Stomach (tissue), 9 donors: Measurements from ENCODE around the gene EDARADD. TPM values are rescaled to one million over a fixed set of nuclear protein-coding genes. Genes with fewer than 3 reads are reported as not detected.
"Not testable (repeated sequence)": the region's sequence is repeated elsewhere in the genome, so short reads cannot be mapped to it uniquely, and the experiment has no call there.

Experiments
- DNase-seq, 2 donors: peaks; one replicate each; pipeline versions ENCODE4 v3.0.0 to v3.0.0-alpha.2; 2013 to 2019
- H3K27ac ChIP-seq, 5 donors: fragments of 200-600 bp in 4 of 5; sonication (generic) in 4 of 5; one replicate each; pipeline ENCODE4 v1.5.1; 2013 to 2019; ENCODE audit warnings: mild to moderate bottlenecking in 1 of 5, moderate library complexity in 1 of 5
- H3K27me3 ChIP-seq, 3 donors: fragments of 200-600 bp; sonication (generic); one replicate each; pipeline ENCODE4 v1.5.1; 2017 to 2019; ENCODE audit warnings: mixed run types in 1 of 3
- H3K36me3 ChIP-seq, 4 donors: fragments of 200-600 bp; sonication (generic); 1 replicate in 3 of 4; 2 replicates in 1 of 4; pipeline ENCODE4 v1.5.1; 2016 to 2019
- H3K4me1 ChIP-seq, 4 donors: fragments of 200-600 bp; sonication (generic); one replicate each; pipeline ENCODE4 v1.5.1; 2016 to 2019
- H3K4me3 ChIP-seq, 4 donors: fragments of 200-600 bp; sonication (generic) in 3 of 4; one replicate each; pipeline ENCODE4 v1.5.1; 2016 to 2019; ENCODE audit warnings: mild to moderate bottlenecking in 1 of 4
- H3K9me3 ChIP-seq, 4 donors: fragments of 200-600 bp; sonication (generic); one replicate each; pipeline ENCODE4 v1.5.1; 2016 to 2019
- EP300 ChIP-seq: sonication (generic); formaldehyde crosslinking; IDR thresholded peaks from one replicate; pipeline ENCODE4 v1.6.1; 2017; ENCODE audit warnings: antibody characterized with exemption
- POLR2A ChIP-seq, 4 donors: fragments of 450-650 bp; IDR thresholded peaks; one replicate each; pipeline ENCODE4 v1.6.1; 2016; ENCODE audit warnings: antibody characterized with exemption in 4 of 4, control low read depth in 2 of 4, mild to moderate bottlenecking in 1 of 4, moderate library complexity in 1 of 4
- POLR2AphosphoS5 ChIP-seq, 3 donors: sonication (generic); formaldehyde crosslinking; IDR thresholded peaks; one replicate each; pipeline ENCODE4 v1.6.1; 2016; ENCODE audit warnings: antibody characterized with exemption in 3 of 3
- WGBS, 5 donors: extraction: QIAGEN DNeasy Blood & Tissue Kit in 3 of 5; methylation state at CpG; one replicate each; pipeline versions ENCODE4 v1.1.5 to v1.1.7; 2013 to 2018; 5-methylcytosine and 5-hydroxymethylcytosine counted together
- intact Hi-C: fragments of 100-400 bp; cut with DNase I; formaldehyde crosslinking; loops from one replicate; pipeline ENCODE4 v1.15.1; 2023; ENCODE audit warnings: low total_unique reads
- polyA plus RNA-seq, 3 donors: library from polyadenylated mRNA; stranded (reverse); fragments of 200-250 nt; gene quantifications; one replicate each; pipeline ENCODE4 v1.2.3, GENCODE V29; 2013
- total RNA-seq, 5 donors: library from RNA; depleted of rRNA; stranded (reverse); fragments of >200 nt; gene quantifications; one replicate each; pipeline versions ENCODE4 v1.1.0 to v1.2.3, GENCODE V29; 2014 to 2016
- TF ChIP-seq, protein P1 (sequence below), 7 experiments: fragments of 450-650 bp in 4 of 7; fragments of 200-600 bp in 3 of 7; sonication (generic) in 3 of 7; IDR thresholded peaks; one replicate each; pipeline ENCODE4 v1.5.1; 2016 to 2019; ENCODE audit warnings: antibody characterized with exemption in 7 of 7, control low read depth in 2 of 7, mild to moderate bottlenecking in 1 of 7
- donor health status: healthy with polysubstance abuse.
- donor health status: Bipolar disorder and iron deficiency.
- donor health status: healthy.

Gene EDARADD
- total and polyA plus RNA-seq, 8 donors, result 3.7 to 13.8 (median 6.6) TPM; not detected in 1

DNA sequence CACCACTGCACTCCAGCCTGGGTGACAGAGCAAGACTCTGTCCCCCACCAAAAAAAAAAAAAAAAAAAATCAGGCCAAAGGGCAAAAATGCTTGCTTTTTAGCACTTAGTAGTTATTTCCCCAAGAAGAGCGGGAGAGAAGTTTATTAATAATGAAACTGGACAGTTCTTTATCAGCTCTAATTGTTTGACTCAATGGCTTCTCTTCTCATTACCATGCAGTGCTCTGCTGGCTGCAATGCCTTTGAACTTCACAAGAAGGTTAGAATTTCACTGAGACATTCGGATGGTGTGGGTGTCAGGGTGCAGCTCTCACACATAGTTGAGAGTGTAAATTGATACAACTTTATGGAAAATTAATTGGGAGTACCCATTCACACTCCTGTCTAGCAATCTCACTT is 63.7 kb downstream of the EDARADD start:
- WGBS, 5 donors, result 70 to 92% (median 90%) methylated on average over 2 of the region's 2 CpGs
- DNase-seq, result no peak
- TF ChIP-seq POLR2AphosphoS5 (IDR thresholded peaks at IDR 0.05) (no peak), EP300 (no peak), POLR2A (IDR thresholded peaks at IDR 0.05) (no peak)
- TF ChIP-seq, protein P1, sequence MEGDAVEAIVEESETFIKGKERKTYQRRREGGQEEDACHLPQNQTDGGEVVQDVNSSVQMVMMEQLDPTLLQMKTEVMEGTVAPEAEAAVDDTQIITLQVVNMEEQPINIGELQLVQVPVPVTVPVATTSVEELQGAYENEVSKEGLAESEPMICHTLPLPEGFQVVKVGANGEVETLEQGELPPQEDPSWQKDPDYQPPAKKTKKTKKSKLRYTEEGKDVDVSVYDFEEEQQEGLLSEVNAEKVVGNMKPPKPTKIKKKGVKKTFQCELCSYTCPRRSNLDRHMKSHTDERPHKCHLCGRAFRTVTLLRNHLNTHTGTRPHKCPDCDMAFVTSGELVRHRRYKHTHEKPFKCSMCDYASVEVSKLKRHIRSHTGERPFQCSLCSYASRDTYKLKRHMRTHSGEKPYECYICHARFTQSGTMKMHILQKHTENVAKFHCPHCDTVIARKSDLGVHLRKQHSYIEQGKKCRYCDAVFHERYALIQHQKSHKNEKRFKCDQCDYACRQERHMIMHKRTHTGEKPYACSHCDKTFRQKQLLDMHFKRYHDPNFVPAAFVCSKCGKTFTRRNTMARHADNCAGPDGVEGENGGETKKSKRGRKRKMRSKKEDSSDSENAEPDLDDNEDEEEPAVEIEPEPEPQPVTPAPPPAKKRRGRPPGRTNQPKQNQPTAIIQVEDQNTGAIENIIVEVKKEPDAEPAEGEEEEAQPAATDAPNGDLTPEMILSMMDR (IDR thresholded peaks at IDR 0.05), result no peak
- no peaks in the 10 kb centered on the region for H3K27me3 ChIP-seq
- H3K9me3 ChIP-seq, result no peaks in the 10 kb centered on the region
- no peaks in the 10 kb centered on the region for H3K4me1 ChIP-seq
- intact Hi-C loops, result no loop called here
- no peak overlapping the region for H3K4me3 ChIP-seq
- no peak overlapping the region for H3K27ac ChIP-seq
- H3K36me3 ChIP-seq, result no peaks in the 10 kb centered on the region

DNA sequence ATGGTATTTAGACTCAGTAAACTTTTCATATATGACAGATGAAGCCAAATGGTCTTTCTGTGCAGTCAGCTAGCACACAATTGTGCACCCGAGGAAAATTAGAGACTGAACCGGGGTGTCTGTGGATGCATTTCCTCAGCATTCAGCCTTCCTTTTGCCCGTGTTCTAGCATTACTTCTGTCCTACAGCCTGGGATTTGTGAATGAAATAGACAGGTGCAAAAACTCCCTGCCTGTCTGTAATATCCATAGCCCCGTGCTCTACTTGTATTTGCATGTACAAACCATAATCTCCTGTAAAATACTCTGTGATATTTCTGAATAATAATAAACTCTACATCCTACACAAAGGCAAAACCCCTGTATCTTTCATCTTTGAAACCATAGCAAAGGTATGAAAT is 64.9 kb downstream of the EDARADD start:
- no peaks in the 10 kb centered on the region for H3K36me3 ChIP-seq
- H3K27me3 ChIP-seq, result no peaks in the 10 kb centered on the region
- no peaks in the 10 kb centered on the region for H3K4me1 ChIP-seq
- H3K4me3 ChIP-seq, result no peak overlapping the region
- no peaks in the 10 kb centered on the region for H3K9me3 ChIP-seq
- intact Hi-C loops, result no loop called here
- no peak for DNase-seq
- WGBS, 5 donors, result 83 to 90% (median 86%) methylated on average over 4 of the region's 4 CpGs
- no peak overlapping the region for H3K27ac ChIP-seq
- TF ChIP-seq, protein P1 (IDR thresholded peaks at IDR 0.05), result no peak
- TF ChIP-seq POLR2A (IDR thresholded peaks at IDR 0.05), result no peak
- no peak for TF ChIP-seq EP300
- no peak for TF ChIP-seq POLR2AphosphoS5 (IDR thresholded peaks at IDR 0.05)

DNA sequence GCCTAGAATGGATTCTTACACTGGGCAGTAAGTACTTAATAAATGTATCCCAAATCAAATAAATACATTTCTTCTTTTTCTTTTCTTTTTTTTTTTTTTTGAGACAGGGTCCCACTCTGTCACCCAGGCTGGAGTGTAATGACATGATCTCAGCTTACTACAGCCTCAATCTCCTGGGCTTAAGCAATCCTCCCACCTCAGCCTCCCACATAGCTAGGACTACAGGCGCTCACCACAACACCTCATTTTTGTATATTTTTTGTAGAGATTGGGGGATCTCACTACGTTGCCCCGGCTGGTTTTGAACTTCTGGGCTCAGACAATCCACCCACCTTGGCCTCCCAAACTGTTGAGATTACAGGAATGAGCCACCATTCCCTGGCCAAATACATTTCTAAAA is 66.0 kb downstream of the EDARADD start:
- no peaks in the 10 kb centered on the region for H3K4me1 ChIP-seq
- no peaks in the 10 kb centered on the region for H3K36me3 ChIP-seq
- WGBS, 5 donors, result 81 to 96% (median 94%) methylated on average over 3 of the region's 3 CpGs
- H3K4me3 ChIP-seq, result no peak overlapping the region
- H3K27ac ChIP-seq, result no peak overlapping the region
- TF ChIP-seq, protein P1 (IDR thresholded peaks at IDR 0.05), result no peak
- TF ChIP-seq EP300 (no peak), POLR2A (IDR thresholded peaks at IDR 0.05) (no peak), POLR2AphosphoS5 (IDR thresholded peaks at IDR 0.05) (no peak)
- no peaks in the 10 kb centered on the region for H3K9me3 ChIP-seq
- DNase-seq, result no peak
- intact Hi-C loops, result no loop called here
- no peaks in the 10 kb centered on the region for H3K27me3 ChIP-seq

DNA sequence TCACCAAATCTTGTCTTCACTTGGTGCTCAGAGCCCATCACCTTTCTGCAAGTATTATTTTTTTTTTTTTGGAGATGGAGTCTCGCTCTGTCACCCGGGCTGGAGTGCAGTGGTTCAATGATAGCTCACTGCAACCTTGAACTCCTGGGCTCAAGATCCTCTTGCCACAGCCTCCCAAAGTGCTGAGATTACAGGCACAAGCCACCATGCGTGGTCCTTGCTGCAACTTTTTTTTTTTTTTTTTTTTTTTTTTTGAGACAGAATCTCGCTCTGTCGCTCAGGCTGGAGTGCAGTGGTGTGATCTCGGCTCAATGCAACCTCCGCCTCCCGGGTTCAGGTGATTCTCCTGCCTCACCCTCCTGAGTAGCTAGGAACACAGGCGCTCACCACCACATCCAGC is 70.1 kb downstream of the EDARADD start:
- H3K27me3 ChIP-seq, DNase-seq, H3K9me3 ChIP-seq, H3K27ac ChIP-seq, H3K4me1 ChIP-seq, intact Hi-C loops, H3K36me3 ChIP-seq, H3K4me3 ChIP-seq: not testable (repeated sequence)
- WGBS, 5 donors, result 95 to 97% (median 96%) methylated on average over 9 of the region's 9 CpGs

DNA sequence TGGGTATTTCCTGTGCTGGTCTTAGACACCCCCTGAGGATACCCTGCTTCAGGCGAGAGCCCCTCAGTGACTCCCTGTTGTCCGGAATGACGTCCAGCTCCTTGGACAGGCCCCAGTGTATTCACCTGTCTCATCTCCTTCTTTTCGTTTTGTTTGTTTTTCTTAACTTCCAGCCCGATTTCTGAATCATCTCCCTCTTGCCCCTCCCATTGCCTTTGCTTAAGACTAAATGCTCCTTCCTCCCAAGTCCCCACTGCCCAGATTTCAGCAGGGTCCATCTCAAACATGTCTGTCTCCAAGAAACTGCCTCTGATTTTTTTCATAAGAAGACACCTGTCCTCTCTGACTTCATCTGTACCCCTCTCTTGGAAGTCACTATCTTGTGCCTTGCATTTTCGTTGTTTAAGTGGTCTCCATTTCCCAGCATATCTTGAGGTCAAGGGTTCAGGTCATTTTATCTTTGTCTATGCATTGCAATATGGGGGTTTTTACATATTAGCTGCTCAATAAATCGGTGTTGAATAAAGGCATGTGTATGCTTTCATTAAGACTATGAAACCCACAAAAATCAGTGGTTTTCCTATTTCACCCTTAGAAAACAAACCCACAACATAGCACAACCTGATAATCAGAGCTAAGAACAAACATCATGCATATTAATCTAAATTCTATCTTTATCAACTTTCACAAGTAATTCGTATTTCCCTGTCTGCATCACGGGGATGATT is 71.3 kb downstream of the EDARADD start:
- intact Hi-C loops, result no loop called here
- Histone ChIP-seq H3K27me3 (no peaks in the 10 kb centered on the region), H3K27ac (no peak overlapping the region), H3K36me3 (no peaks in the 10 kb centered on the region), H3K9me3 (no peaks in the 10 kb centered on the region), H3K4me3 (no peak overlapping the region), H3K4me1 (no peaks in the 10 kb centered on the region)
- no peak for DNase-seq
- no peak for TF ChIP-seq EP300
- TF ChIP-seq, protein P1 (IDR thresholded peaks at IDR 0.05), result no peak
- WGBS, 5 donors, result 66 to 75% (median 74%) methylated on average over 9 of the region's 9 CpGs
